CD14-positive monocyte (primary cell): ENCODE data around the gene DNAJB1. TPM values are rescaled to one million over a fixed set of nuclear protein-coding genes. Genes with fewer than 3 reads are reported as not detected.

Source experiments
- DNase-seq, 3 donors: peaks; one replicate each; pipeline ENCODE4 v3.0.0-alpha.2; 2011 to 2022
- H2AFZ ChIP-seq: 2 replicates; pipeline ENCODE4 v1.6.0; 2012; ENCODE audit warnings: mild to moderate bottlenecking, low read depth, low read length, inconsistent platforms; ENCODE audit not compliant: insufficient read depth, poor library complexity, severe bottlenecking
- H3K27ac ChIP-seq, 2 donors: 1 replicate in 1 of 2; 2 replicates in 1 of 2; pipeline ENCODE4 v1.5.1; 2012 to 2013; ENCODE audit warnings: low read length in 2 of 2, control low read depth in 1 of 2, inconsistent platforms in 1 of 2, low read depth in 1 of 2, mild to moderate bottlenecking in 1 of 2
- H3K27me3 ChIP-seq, 2 donors: one replicate each; pipeline versions ENCODE4 v1.6.0 to v1.6.1; 2011 to 2013; ENCODE audit warnings: low read length in 2 of 2; ENCODE audit not compliant: control insufficient read depth in 2 of 2, insufficient read depth in 2 of 2
- H3K36me3 ChIP-seq, 2 donors: replicated peaks in 1 of 2; 1 replicate in 1 of 2; 2 replicates in 1 of 2; pipeline versions ENCODE4 v1.5.1 to v1.6.1; 2012 to 2013; ENCODE audit warnings: low read length in 2 of 2, control low read depth in 1 of 2, inconsistent platforms in 1 of 2, mild to moderate bottlenecking in 1 of 2; ENCODE audit not compliant: insufficient read depth in 2 of 2, control insufficient read depth in 1 of 2
- H3K4me1 ChIP-seq, 2 donors: 1 replicate in 1 of 2; 2 replicates in 1 of 2; pipeline versions ENCODE4 v1.5.1 to v1.6.1; 2012 to 2013; ENCODE audit warnings: low read length in 2 of 2, control low read depth in 1 of 2, inconsistent platforms in 1 of 2, mild to moderate bottlenecking in 1 of 2, moderate library complexity in 1 of 2; ENCODE audit not compliant: insufficient read depth in 2 of 2, control insufficient read depth in 1 of 2
- H3K4me2 ChIP-seq: replicated peaks from 2 replicates; pipeline ENCODE3; 2012; ENCODE audit warnings: low read length, moderate library complexity, mild to moderate bottlenecking; ENCODE audit not compliant: poor library complexity, severe bottlenecking; ENCODE audit errors: extremely low read depth
- H3K4me3 ChIP-seq, 3 experiments: fragments of 200-600 bp in 1 of 3; sonication (generic) in 1 of 3; replicated peaks in 1 of 3; 1 replicate in 2 of 3; 2 replicates in 1 of 3; pipeline ENCODE4 v1.5.1; 2011 to 2013; ENCODE audit warnings: low read length in 3 of 3, mild to moderate bottlenecking in 3 of 3, control low read depth in 2 of 3, low read depth in 2 of 3, inconsistent platforms in 1 of 3, moderate library complexity in 1 of 3
- H3K79me2 ChIP-seq: 2 replicates; pipeline ENCODE4 v1.6.0; 2012; ENCODE audit warnings: mild to moderate bottlenecking, control low read depth, inconsistent platforms, low read length, moderate library complexity; ENCODE audit not compliant: insufficient read depth
- H3K9ac ChIP-seq: 2 replicates; pipeline ENCODE4 v1.6.0; 2017; ENCODE audit warnings: low read length, mild to moderate bottlenecking; ENCODE audit not compliant: insufficient read depth, poor library complexity, severe bottlenecking
- H3K9me3 ChIP-seq, 2 donors: replicated peaks in 1 of 2; 1 replicate in 1 of 2; 2 replicates in 1 of 2; pipeline versions ENCODE4 v1.5.1 to v1.6.1; 2012 to 2013; ENCODE audit warnings: low read length in 2 of 2, control low read depth in 1 of 2; ENCODE audit not compliant: control insufficient read depth in 1 of 2, insufficient read depth in 1 of 2
- H4K20me1 ChIP-seq: 2 replicates; pipeline ENCODE4 v1.6.0; 2012; ENCODE audit warnings: mild to moderate bottlenecking, low read length, control low read depth, moderate library complexity; ENCODE audit not compliant: insufficient read depth
- H3K27ac Mint-ChIP-seq, 7 donors: one replicate each; pipeline ENCODE4 v1.8.0; 2020; ENCODE audit warnings: mild to moderate bottlenecking in 7 of 7, mixed read lengths in 7 of 7, moderate library complexity in 6 of 7, inconsistent platforms in 2 of 7
- H3K27me3 Mint-ChIP-seq, 3 donors: one replicate each; pipeline ENCODE4 v1.8.0; 2021 to 2022; ENCODE audit warnings: low read depth in 3 of 3, mild to moderate bottlenecking in 3 of 3, mixed read lengths in 3 of 3, moderate library complexity in 3 of 3, inconsistent platforms in 1 of 3
- H3K36me3 Mint-ChIP-seq, 2 donors: one replicate each; pipeline ENCODE4 v1.8.0; 2020; ENCODE audit warnings: mixed read lengths in 2 of 2, inconsistent platforms in 1 of 2, mild to moderate bottlenecking in 1 of 2
- H3K4me1 Mint-ChIP-seq: one replicate; pipeline ENCODE4 v1.8.0; 2020; ENCODE audit warnings: mild to moderate bottlenecking, mixed read lengths
- H3K4me3 Mint-ChIP-seq, 2 donors: one replicate each; pipeline ENCODE4 v1.8.0; 2020; ENCODE audit warnings: mild to moderate bottlenecking in 2 of 2, mixed read lengths in 2 of 2, moderate library complexity in 1 of 2
- H3K9me3 Mint-ChIP-seq, 7 donors: one replicate each; pipeline ENCODE4 v1.8.0; 2020 to 2022; ENCODE audit warnings: mixed read lengths in 7 of 7, mild to moderate bottlenecking in 6 of 7, moderate library complexity in 6 of 7, inconsistent platforms in 2 of 7
- WGBS: methylation state at CpG from one replicate; pipeline ENCODE4 v1.1.5; 2013; ENCODE audit warnings: missing lambda C conversion rate; ENCODE audit not compliant: insufficient coverage; 5-methylcytosine and 5-hydroxymethylcytosine counted together
- intact Hi-C, 2 donors: fragments of 100-400 bp; cut with micrococcal nuclease; formaldehyde crosslinking; loops; one replicate each; pipeline versions ENCODE4 v1.15.0 to v1.15.1; 2023
- polyA plus RNA-seq, 3 donors: library from polyadenylated mRNA; depleted of rRNA in 1 of 3; unstranded in 2 of 3; stranded (reverse) in 1 of 3; fragments of 300-500 nt in 2 of 3; fragments of >200 nt in 1 of 3; fragmentation: Illumina TruSeq in 2 of 3; gene quantifications; 1 replicate in 2 of 3; 2 replicates in 1 of 3; pipeline ENCODE4 v1.2.3, GENCODE V29; 2012 to 2021
- TF ChIP-seq, protein P1 (sequence below): fragments of 200-600 bp; IDR thresholded peaks from one replicate; pipeline ENCODE4 v1.8.0; 2022; ENCODE audit warnings: antibody characterized with exemption, mild to moderate bottlenecking

Gene DNAJB1
- polyA plus RNA-seq, 3 donors, result 59.3 to 107 (median 70.9) TPM

DNA sequence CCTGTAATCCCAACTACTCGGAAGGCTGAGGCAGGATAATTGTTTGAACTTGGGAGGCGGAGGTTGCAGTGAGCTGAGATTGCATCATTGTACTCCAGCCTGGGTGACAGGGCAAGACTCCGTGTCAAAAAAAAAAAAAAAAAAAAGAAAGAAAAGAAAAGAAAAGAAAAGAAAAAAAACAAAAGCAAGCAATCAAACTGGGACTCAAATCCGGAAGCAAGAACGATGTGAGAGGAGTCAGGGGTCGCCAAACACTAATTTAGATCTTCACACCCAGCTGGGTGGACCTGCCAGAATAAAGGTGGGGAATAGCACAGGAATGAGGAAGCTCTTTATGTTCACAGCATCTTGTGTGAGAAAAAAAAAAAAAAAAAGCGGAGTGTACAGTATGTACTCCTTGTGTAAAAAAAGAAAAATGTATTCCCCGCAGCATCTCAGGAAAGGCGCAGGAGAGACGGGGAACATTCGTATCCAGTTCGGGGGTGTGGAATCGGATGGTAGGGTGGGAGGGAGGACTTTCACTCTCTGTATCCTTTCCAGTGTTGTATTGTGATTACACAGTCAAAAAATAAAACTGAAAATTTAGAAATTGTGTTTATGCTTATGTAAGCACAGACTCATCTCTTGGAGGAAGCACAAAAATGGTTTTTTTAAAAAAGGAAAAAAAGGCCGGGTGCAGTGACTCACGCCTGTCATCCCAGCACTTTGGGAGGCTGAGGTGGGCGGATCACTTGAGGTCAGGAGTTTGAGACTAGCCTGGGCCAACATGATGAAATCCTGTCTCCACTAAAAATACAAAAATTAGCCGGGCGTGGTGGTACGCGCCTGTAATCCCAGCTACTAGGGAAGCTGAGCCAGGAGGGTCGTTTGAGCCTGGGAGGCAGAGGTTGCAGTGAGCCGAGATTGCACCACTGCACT, 7.6 kb downstream of the DNAJB1 start:
- peak overlapping the region in 1 of 3 experiments; percentile 56 for H3K4me3 ChIP-seq
- Mint-ChIP-seq H3K4me1 (peaks cover 59% of the 10 kb centered on the region), H3K27me3 (peaks cover 0 to 6% (median under 1%) of the 10 kb centered on the region in 3 donors), H3K36me3 (peaks cover 23% of the 10 kb centered on the region in 2 donors), H3K9me3 (no peaks in the 10 kb centered on the region), H3K4me3 (peak overlapping the region; percentile 58 to 77), H3K27ac (peak overlapping the region; percentile 96 to 99 (median 98))
- peak overlapping the region; percentile 59 for H3K4me2 ChIP-seq
- peak; percentile 77 to 92 (median 82) for DNase-seq
- H3K4me1 ChIP-seq, result peaks cover 49 to 63% of the 10 kb centered on the region in 2 donors
- no peaks in the 10 kb centered on the region for H3K27me3 ChIP-seq
- H2AFZ ChIP-seq, result no peak overlapping the region
- H3K27ac ChIP-seq, result peak overlapping the region; percentile 68 to 93
- H4K20me1 ChIP-seq, result peaks cover 22% of the 10 kb centered on the region
- 17% methylated on average over 2 of the region's 22 CpGs for WGBS
- peaks cover 12% of the 10 kb centered on the region for H3K79me2 ChIP-seq
- intact Hi-C loops, result loop anchor here in 1 of 2 donors (1.0 kb wide), 1 partner anchor 8 kb away; the partner anchor contains the start of gene DNAJB1
- peaks cover 17 to 20% of the 10 kb centered on the region in 2 donors for H3K36me3 ChIP-seq
- TF ChIP-seq, protein P1, sequence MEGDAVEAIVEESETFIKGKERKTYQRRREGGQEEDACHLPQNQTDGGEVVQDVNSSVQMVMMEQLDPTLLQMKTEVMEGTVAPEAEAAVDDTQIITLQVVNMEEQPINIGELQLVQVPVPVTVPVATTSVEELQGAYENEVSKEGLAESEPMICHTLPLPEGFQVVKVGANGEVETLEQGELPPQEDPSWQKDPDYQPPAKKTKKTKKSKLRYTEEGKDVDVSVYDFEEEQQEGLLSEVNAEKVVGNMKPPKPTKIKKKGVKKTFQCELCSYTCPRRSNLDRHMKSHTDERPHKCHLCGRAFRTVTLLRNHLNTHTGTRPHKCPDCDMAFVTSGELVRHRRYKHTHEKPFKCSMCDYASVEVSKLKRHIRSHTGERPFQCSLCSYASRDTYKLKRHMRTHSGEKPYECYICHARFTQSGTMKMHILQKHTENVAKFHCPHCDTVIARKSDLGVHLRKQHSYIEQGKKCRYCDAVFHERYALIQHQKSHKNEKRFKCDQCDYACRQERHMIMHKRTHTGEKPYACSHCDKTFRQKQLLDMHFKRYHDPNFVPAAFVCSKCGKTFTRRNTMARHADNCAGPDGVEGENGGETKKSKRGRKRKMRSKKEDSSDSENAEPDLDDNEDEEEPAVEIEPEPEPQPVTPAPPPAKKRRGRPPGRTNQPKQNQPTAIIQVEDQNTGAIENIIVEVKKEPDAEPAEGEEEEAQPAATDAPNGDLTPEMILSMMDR, result no peak
- no peaks in the 10 kb centered on the region for H3K9me3 ChIP-seq
- H3K9ac ChIP-seq, result peak overlapping the region; percentile 38

DNA sequence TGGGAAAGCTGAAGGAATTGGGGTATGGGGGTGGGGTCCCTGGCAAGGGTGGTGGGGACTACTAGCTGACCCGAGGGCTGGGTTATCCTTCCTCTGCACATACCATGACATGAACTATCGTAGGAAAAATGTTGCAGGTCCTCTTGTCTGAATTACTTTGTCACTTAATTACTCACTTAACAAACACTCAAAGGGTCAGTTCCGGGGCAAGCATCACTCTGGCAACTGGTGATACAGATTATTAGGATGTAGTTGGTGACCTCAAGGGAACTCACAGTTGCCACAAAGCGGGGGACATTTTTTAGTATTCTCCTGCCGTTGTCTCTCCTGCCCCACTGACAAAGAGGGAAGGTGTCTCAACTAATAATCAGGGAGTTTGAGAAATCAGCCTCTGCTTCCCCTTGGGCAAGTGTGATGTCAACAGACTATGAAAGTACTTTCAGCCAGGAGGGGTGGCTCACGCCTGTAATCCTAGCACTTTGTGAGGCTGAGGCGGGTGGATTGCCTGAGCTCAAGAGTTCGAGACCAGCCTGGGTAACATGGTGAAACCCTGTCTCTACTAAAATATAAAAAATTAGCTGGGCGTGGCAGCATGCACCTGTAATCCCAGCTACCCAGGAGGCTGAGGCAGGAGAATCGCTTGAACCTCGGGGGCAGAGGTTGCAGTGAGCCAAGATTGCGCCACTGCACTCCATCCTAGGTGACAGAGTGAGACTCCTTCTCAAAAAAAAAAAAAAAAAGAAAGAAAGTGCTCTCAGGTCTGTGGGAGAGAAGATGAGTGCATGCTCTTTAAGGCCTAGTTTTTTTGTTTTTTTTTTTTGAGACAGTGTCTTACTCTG, 10.3 kb downstream of the DNAJB1 start:
- H3K79me2 ChIP-seq, result no peaks in the 10 kb centered on the region
- no peaks in the 10 kb centered on the region for H3K9me3 ChIP-seq
- no peak overlapping the region for H3K4me3 Mint-ChIP-seq
- H4K20me1 ChIP-seq, result no peaks in the 10 kb centered on the region
- WGBS, result 20% methylated on average over 1 of the region's 12 CpGs
- H3K27me3 Mint-ChIP-seq, result peaks cover 5 to 8% (median 8%) of the 10 kb centered on the region in 3 donors
- DNase-seq, result peak; percentile 83 to 86 (median 84)
- peaks cover 51 to 65% of the 10 kb centered on the region in 2 donors for H3K4me1 ChIP-seq
- peak overlapping the region; percentile 84 to 99 (median 95) for H3K27ac Mint-ChIP-seq
- TF ChIP-seq, protein P1, result no peak
- no peak overlapping the region for H3K4me3 ChIP-seq
- H3K9ac ChIP-seq, result no peak overlapping the region
- peaks cover 61% of the 10 kb centered on the region for H3K4me1 Mint-ChIP-seq
- peaks cover 2 to 5% of the 10 kb centered on the region in 2 donors for H3K36me3 Mint-ChIP-seq
- H3K4me2 ChIP-seq, result no peak overlapping the region
- no peak overlapping the region for H2AFZ ChIP-seq
- no peaks in the 10 kb centered on the region for H3K36me3 ChIP-seq
- intact Hi-C loops, result no loop called here
- H3K27me3 ChIP-seq, result no peaks in the 10 kb centered on the region
- H3K27ac ChIP-seq, result peak overlapping the region; percentile 66 to 67
- no peaks in the 10 kb centered on the region for H3K9me3 Mint-ChIP-seq
